Activated naive CD8-positive, alpha-beta T cell treated with anti-CD3 and anti-CD28 coated beads for 36 hours (primary cell): Measurements from ENCODE around the gene BFSP1. TPM values are rescaled to one million over a fixed set of nuclear protein-coding genes. Genes with fewer than 3 reads are reported as not detected.

Experiments
- DNase-seq: peaks from one replicate; pipeline ENCODE4 v3.0.0; 2021
- H3K27ac Mint-ChIP-seq: one replicate; pipeline ENCODE4 v1.8.0; 2022; ENCODE audit warnings: mild to moderate bottlenecking, moderate library complexity, mixed read lengths
- H3K27me3 Mint-ChIP-seq: one replicate; pipeline ENCODE4 v1.8.0; 2022; ENCODE audit warnings: mild to moderate bottlenecking, mixed read lengths
- H3K36me3 Mint-ChIP-seq: one replicate; pipeline ENCODE4 v1.8.0; 2021; ENCODE audit warnings: mild to moderate bottlenecking, mixed read lengths
- H3K4me1 Mint-ChIP-seq: one replicate; pipeline ENCODE4 v1.8.0; 2021; ENCODE audit warnings: mixed read lengths
- H3K4me3 Mint-ChIP-seq: one replicate; pipeline ENCODE4 v1.8.0; 2022; ENCODE audit warnings: mild to moderate bottlenecking, moderate library complexity, mixed read lengths
- H3K9me3 Mint-ChIP-seq: one replicate; pipeline ENCODE4 v1.8.0; 2022; ENCODE audit warnings: mixed read lengths
- total RNA-seq, 2 experiments: library from RNA; stranded (reverse); gene quantifications; one replicate each; pipeline ENCODE4 v1.2.3, GENCODE V29; 2021

BFSP1 gene
- total RNA-seq, 2 experiments from 2014 or later, result 0.18 to 0.64 TPM

- no peaks in the 10 kb centered on the region for H3K9me3 Mint-ChIP-seq
- no peak for DNase-seq
- H3K27ac Mint-ChIP-seq, result no peak overlapping the region
- H3K4me1 Mint-ChIP-seq, result peaks cover 32% of the 10 kb centered on the region
- no peaks in the 10 kb centered on the region for H3K36me3 Mint-ChIP-seq
- H3K27me3 Mint-ChIP-seq, result peaks cover 14% of the 10 kb centered on the region
- H3K4me3 Mint-ChIP-seq, result no peak overlapping the region
These were observed 31.7 kb upstream of the BFSP1 start for GRCh38 chr20:17562804-17563305.

- H3K36me3 Mint-ChIP-seq, result no peaks in the 10 kb centered on the region
- peak; percentile 36 for DNase-seq
- peaks cover 8% of the 10 kb centered on the region for H3K27me3 Mint-ChIP-seq
- H3K4me3 Mint-ChIP-seq, result peak overlapping the region; percentile 29
- H3K4me1 Mint-ChIP-seq, result peaks cover 34% of the 10 kb centered on the region
- H3K27ac Mint-ChIP-seq, result peak overlapping the region; percentile 43
- H3K9me3 Mint-ChIP-seq, result no peaks in the 10 kb centered on the region
These were observed 29.3 kb upstream of the BFSP1 start for GRCh38 chr20:17560344-17561074.

- Mint-ChIP-seq H3K4me1 (peaks cover 34% of the 10 kb centered on the region), H3K36me3 (no peaks in the 10 kb centered on the region), H3K4me3 (no peak overlapping the region), H3K27me3 (peaks cover 4% of the 10 kb centered on the region), H3K9me3 (no peaks in the 10 kb centered on the region), H3K27ac (peak overlapping the region; percentile 86)
- DNase-seq, result no peak
These were observed 28.2 kb upstream of the BFSP1 start for GRCh38 chr20:17559338-17559737.

- H3K4me1 Mint-ChIP-seq, result peaks cover 34% of the 10 kb centered on the region
- no peaks in the 10 kb centered on the region for H3K36me3 Mint-ChIP-seq
- peaks cover 1% of the 10 kb centered on the region for H3K27me3 Mint-ChIP-seq
- H3K4me3 Mint-ChIP-seq, result no peak overlapping the region
- no peaks in the 10 kb centered on the region for H3K9me3 Mint-ChIP-seq
- no peak for DNase-seq
- H3K27ac Mint-ChIP-seq, result peak overlapping the region; percentile 86
These were observed 27.7 kb upstream of the BFSP1 start for GRCh38 chr20:17558941-17559304.

GRCh38 chr20:17558154-17558940 is 27.2 kb upstream of the BFSP1 start:
- peak overlapping the region; percentile 86 for H3K27ac Mint-ChIP-seq
- DNase-seq, result peak; percentile 48
- H3K36me3 Mint-ChIP-seq, result no peaks in the 10 kb centered on the region
- no peaks in the 10 kb centered on the region for H3K9me3 Mint-ChIP-seq
- peaks cover 34% of the 10 kb centered on the region for H3K4me1 Mint-ChIP-seq
- no peaks in the 10 kb centered on the region for H3K27me3 Mint-ChIP-seq
- peak overlapping the region; percentile 51 for H3K4me3 Mint-ChIP-seq

- Mint-ChIP-seq H3K9me3 (no peaks in the 10 kb centered on the region), H3K36me3 (no peaks in the 10 kb centered on the region)
These were observed 26.5 kb upstream of the BFSP1 start for GRCh38 chr20:17557675-17558006.

GRCh38 chr20:17556837-17557674 is 25.9 kb upstream of the BFSP1 start:
- no peaks in the 10 kb centered on the region for H3K27me3 Mint-ChIP-seq
- H3K9me3 Mint-ChIP-seq, result no peaks in the 10 kb centered on the region
- no peaks in the 10 kb centered on the region for H3K36me3 Mint-ChIP-seq
- H3K4me3 Mint-ChIP-seq, result no peak overlapping the region
- no peak for DNase-seq
- no peak overlapping the region for H3K27ac Mint-ChIP-seq
- peaks cover 32% of the 10 kb centered on the region for H3K4me1 Mint-ChIP-seq

More at GRCh38 chr20:17557675-17558006, 26.5 kb upstream of the BFSP1 start:
- H3K27me3 Mint-ChIP-seq, result no peaks in the 10 kb centered on the region
- no peak for DNase-seq
- H3K4me1 Mint-ChIP-seq, result peaks cover 32% of the 10 kb centered on the region
- H3K27ac Mint-ChIP-seq, result no peak overlapping the region
- no peak overlapping the region for H3K4me3 Mint-ChIP-seq

GRCh38 chr20:17555106-17555505 is 23.9 kb upstream of the BFSP1 start:
- Mint-ChIP-seq H3K36me3 (no peaks in the 10 kb centered on the region), H3K9me3 (no peaks in the 10 kb centered on the region), H3K4me3 (no peak overlapping the region), H3K4me1 (peaks cover 20% of the 10 kb centered on the region), H3K27me3 (no peaks in the 10 kb centered on the region), H3K27ac (no peak overlapping the region)
- no peak for DNase-seq

- H3K27ac Mint-ChIP-seq, result no peak overlapping the region
- H3K27me3 Mint-ChIP-seq, result peaks cover 11% of the 10 kb centered on the region
- H3K4me1 Mint-ChIP-seq, result no peaks in the 10 kb centered on the region
- no peaks in the 10 kb centered on the region for H3K36me3 Mint-ChIP-seq
- DNase-seq, result no peak
- H3K4me3 Mint-ChIP-seq, result no peak overlapping the region
- no peaks in the 10 kb centered on the region for H3K9me3 Mint-ChIP-seq
These were observed 18.0 kb upstream of the BFSP1 start for GRCh38 chr20:17549131-17549530.

GRCh38 chr20:17545127-17545526 is 13.9 kb upstream of the BFSP1 start:
- no peak for DNase-seq
- no peaks in the 10 kb centered on the region for H3K4me1 Mint-ChIP-seq
- H3K4me3 Mint-ChIP-seq, result no peak overlapping the region
- peaks cover 18% of the 10 kb centered on the region for H3K27me3 Mint-ChIP-seq
- H3K36me3 Mint-ChIP-seq, result no peaks in the 10 kb centered on the region
- no peak overlapping the region for H3K27ac Mint-ChIP-seq
- H3K9me3 Mint-ChIP-seq, result no peaks in the 10 kb centered on the region

- peaks cover 14% of the 10 kb centered on the region for H3K27me3 Mint-ChIP-seq
- DNase-seq, result no peak
- no peaks in the 10 kb centered on the region for H3K36me3 Mint-ChIP-seq
- H3K4me3 Mint-ChIP-seq, result no peak overlapping the region
- H3K9me3 Mint-ChIP-seq, result no peaks in the 10 kb centered on the region
- H3K4me1 Mint-ChIP-seq, result peaks cover 2% of the 10 kb centered on the region
- H3K27ac Mint-ChIP-seq, result no peak overlapping the region
These were observed 12.5 kb upstream of the BFSP1 start for GRCh38 chr20:17543531-17544131.

GRCh38 chr20:17542993-17543412 is 11.8 kb upstream of the BFSP1 start:
- H3K4me1 Mint-ChIP-seq, result peaks cover 5% of the 10 kb centered on the region
- H3K36me3 Mint-ChIP-seq, result no peaks in the 10 kb centered on the region
- no peak overlapping the region for H3K27ac Mint-ChIP-seq
- H3K27me3 Mint-ChIP-seq, result peaks cover 15% of the 10 kb centered on the region
- no peak overlapping the region for H3K4me3 Mint-ChIP-seq
- H3K9me3 Mint-ChIP-seq, result no peaks in the 10 kb centered on the region
- no peak for DNase-seq

GRCh38 chr20:17542481-17542880 is 11.3 kb upstream of the BFSP1 start:
- Mint-ChIP-seq H3K27ac (no peak overlapping the region), H3K9me3 (no peaks in the 10 kb centered on the region), H3K4me1 (peaks cover 6% of the 10 kb centered on the region), H3K4me3 (no peak overlapping the region), H3K36me3 (no peaks in the 10 kb centered on the region), H3K27me3 (peaks cover 20% of the 10 kb centered on the region)
- DNase-seq, result no peak

- Mint-ChIP-seq H3K4me3 (no peak overlapping the region), H3K9me3 (no peaks in the 10 kb centered on the region), H3K27ac (no peak overlapping the region), H3K36me3 (no peaks in the 10 kb centered on the region), H3K27me3 (peaks cover 25% of the 10 kb centered on the region), H3K4me1 (peaks cover 9% of the 10 kb centered on the region)
- no peak for DNase-seq
These were observed 10.8 kb upstream of the BFSP1 start for GRCh38 chr20:17541996-17542395.

- no peak for DNase-seq
- no peaks in the 10 kb centered on the region for H3K36me3 Mint-ChIP-seq
- H3K27me3 Mint-ChIP-seq, result peaks cover 29% of the 10 kb centered on the region
- no peak overlapping the region for H3K4me3 Mint-ChIP-seq
- peaks cover 12% of the 10 kb centered on the region for H3K4me1 Mint-ChIP-seq
- no peak overlapping the region for H3K27ac Mint-ChIP-seq
- no peaks in the 10 kb centered on the region for H3K9me3 Mint-ChIP-seq
These were observed 10.4 kb upstream of the BFSP1 start for GRCh38 chr20:17541596-17541995.
